Activated effector memory CD4-positive, alpha-beta T cell treated with Interleukin-2 at 50 U/mL for 16 hours (primary cell): ENCODE data around the gene RAB28.

ENCODE experiments used
- DNase-seq: peaks from one replicate; pipeline ENCODE4 v3.0.0-alpha.2; 2020

The RAB28 gene

GRCh38 chr4:13368217-13368616 lies 115.9 kb downstream of the RAB28 start:
- DNase-seq, result no peak

- DNase-seq, result no peak
Measured at GRCh38 chr4:13367691-13368090, 116.4 kb downstream of the RAB28 start.

GRCh38 chr4:13367244-13367643 lies 116.9 kb downstream of the RAB28 start:
- no peak for DNase-seq

- no peak for DNase-seq
Measured at GRCh38 chr4:13365195-13365594, 118.9 kb downstream of the RAB28 start.

- no peak for DNase-seq
Measured at GRCh38 chr4:13364653-13365052, 119.5 kb downstream of the RAB28 start.

- no peak for DNase-seq
Measured at GRCh38 chr4:13364172-13364571, 120.0 kb downstream of the RAB28 start.

- no peak for DNase-seq
Measured at GRCh38 chr4:13359809-13360208, 124.3 kb downstream of the RAB28 start.

- DNase-seq, result no peak
Measured at GRCh38 chr4:13355111-13355880, 128.8 kb downstream of the RAB28 start.

- no peak for DNase-seq
Measured at GRCh38 chr4:13349096-13349495, 135.0 kb downstream of the RAB28 start.

GRCh38 chr4:13348216-13348615 lies 135.9 kb downstream of the RAB28 start:
- no peak for DNase-seq

- DNase-seq, result no peak
Measured at GRCh38 chr4:13347517-13348125, 136.5 kb downstream of the RAB28 start.

- DNase-seq, result no peak
Measured at GRCh38 chr4:13344216-13344615, 139.9 kb downstream of the RAB28 start.

GRCh38 chr4:13340672-13341071 lies 143.5 kb downstream of the RAB28 start:
- DNase-seq, result no peak

GRCh38 chr4:13331827-13332226 lies 152.3 kb downstream of the RAB28 start:
- DNase-seq, result no peak

GRCh38 chr4:13329963-13330362 lies 154.2 kb downstream of the RAB28 start:
- no peak for DNase-seq

- DNase-seq, result no peak
Measured at GRCh38 chr4:13329340-13329850, 154.7 kb downstream of the RAB28 start.

- no peak for DNase-seq
Measured at GRCh38 chr4:13328591-13328990, 155.5 kb downstream of the RAB28 start.

- DNase-seq, result no peak
Measured at GRCh38 chr4:13327991-13328390, 156.1 kb downstream of the RAB28 start.

- DNase-seq, result no peak
Measured at GRCh38 chr4:13325744-13326143, 158.4 kb downstream of the RAB28 start.

- no peak for DNase-seq
Measured at GRCh38 chr4:13323921-13324320, 160.2 kb downstream of the RAB28 start.

- no peak for DNase-seq
Measured at GRCh38 chr4:13322681-13323101, 161.4 kb downstream of the RAB28 start.
